Stimulated activated CD4-positive, alpha-beta T cell treated with anti-CD3 and anti-CD28 coated beads, Interleukin-4, amount 100 ng/mL, for 24 hours (primary cell): ENCODE data around the gene DNAH1.

Experiments used
- DNase-seq: peaks from one replicate; pipeline ENCODE4 v3.0.0-alpha.2; 2020

The DNAH1 gene

GRCh38 chr3:52393959-52394670 lies 78.0 kb downstream of the DNAH1 start:
- no peak for DNase-seq

DNA sequence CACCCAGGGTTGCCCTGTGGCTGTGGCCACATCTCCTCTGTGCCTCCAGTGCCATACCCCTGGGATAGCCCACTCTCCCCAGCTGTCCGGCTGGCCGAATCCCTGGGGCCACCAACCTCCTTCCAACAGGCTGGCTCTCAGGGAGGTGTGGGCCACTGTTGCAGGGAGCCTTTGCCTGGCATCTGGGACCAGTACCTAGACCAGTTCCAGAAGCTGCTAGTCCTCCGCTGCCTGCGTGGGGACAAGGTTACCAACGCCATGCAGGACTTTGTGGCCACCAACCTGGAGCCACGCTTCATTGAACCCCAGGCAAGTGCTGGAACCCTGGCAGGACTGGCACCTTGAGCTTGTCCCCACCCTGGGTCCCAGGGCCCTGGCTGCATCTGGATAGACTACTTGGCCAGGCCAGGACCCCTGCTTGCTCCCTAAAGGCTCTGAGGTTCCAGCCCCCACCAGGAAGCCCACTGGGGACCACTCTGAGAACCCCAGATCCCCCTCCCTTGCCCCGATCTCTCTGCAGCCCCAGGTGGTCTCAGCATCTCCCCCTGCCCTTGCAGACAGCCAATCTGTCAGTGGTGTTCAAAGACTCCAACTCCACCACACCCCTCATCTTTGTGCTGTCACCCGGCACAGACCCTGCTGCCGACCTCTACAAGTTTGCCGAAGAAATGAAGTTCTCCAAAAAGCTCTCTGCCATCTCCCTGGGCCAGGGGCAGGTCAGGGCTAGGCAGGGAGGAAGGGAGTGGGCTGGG lies 78.8 kb downstream of the DNAH1 start:
- DNase-seq = no peak

- no peak for DNase-seq
These were observed 79.4 kb downstream of the DNAH1 start for GRCh38 chr3:52395503-52395865.

GRCh38 chr3:52396011-52396906 lies 80.1 kb downstream of the DNAH1 start:
- DNase-seq = no peak

GRCh38 chr3:52396907-52397591 lies 80.9 kb downstream of the DNAH1 start:
- DNase-seq = no peak

DNA sequence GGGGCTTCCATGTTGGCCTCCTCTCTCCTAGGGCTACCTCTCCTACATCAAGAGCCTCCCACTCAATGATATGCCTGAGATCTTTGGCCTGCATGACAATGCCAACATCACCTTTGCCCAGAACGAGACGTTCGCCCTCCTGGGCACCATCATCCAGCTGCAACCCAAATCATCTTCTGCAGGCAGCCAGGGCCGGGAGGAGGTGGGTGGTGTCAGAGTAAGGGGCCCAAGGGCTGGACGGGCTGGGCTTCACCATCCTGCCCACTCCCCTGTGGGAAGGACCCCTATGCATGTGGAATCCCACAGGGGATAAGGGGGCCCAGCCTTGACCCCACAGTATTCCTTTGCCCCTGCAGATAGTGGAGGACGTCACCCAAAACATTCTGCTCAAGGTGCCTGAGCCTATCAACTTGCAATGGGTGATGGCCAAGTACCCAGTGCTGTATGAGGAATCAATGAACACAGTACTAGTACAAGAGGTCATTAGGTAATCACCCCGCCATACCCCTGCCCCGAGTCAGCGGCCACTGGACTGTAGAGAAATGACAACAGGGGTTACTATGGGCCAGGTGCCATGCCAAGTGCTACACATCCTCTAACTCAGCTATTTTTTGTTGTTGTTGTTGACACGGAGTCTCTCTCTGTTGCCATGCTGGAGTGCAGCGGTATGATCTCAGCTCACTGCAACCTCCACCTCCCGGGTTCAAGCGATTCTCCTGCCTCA lies 81.7 kb downstream of the DNAH1 start:
- DNase-seq = no peak

GRCh38 chr3:52398670-52399081 lies 82.6 kb downstream of the DNAH1 start:
- no peak for DNase-seq

GRCh38 chr3:52399131-52399530 lies 83.0 kb downstream of the DNAH1 start:
- DNase-seq = no peak

GRCh38 chr3:52399593-52399992 lies 83.5 kb downstream of the DNAH1 start:
- DNase-seq = no peak

DNA sequence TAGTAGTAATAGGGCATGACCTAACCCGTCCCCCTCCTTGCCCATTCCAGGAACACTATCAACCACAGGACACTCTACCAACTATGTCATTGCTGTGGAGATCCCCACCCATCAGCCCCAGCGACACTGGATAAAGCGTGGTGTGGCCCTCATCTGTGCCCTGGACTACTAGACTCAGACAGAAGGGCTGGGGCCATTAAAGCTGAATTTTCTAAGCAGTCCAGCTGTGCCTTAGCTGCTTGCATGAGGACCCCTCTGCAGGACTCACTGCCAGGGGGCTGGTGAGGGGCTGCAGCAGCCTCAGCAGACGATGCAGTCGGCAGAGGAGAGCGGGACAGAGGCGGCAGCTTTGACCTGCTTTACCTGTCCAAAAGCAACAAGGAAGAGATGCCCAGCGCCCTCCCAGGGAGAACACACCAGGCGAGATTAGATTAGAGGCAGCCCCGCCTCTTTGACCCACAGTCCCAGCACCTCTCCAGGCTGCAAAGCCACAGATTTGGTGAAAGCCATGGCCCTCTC lies 84.2 kb downstream of the DNAH1 start:
- DNase-seq = no peak

- no peak for DNase-seq
These were observed 84.9 kb downstream of the DNAH1 start for GRCh38 chr3:52401021-52401420.

GRCh38 chr3:52401551-52401950 lies 85.4 kb downstream of the DNAH1 start:
- no peak for DNase-seq

GRCh38 chr3:52402101-52402521 lies 86.0 kb downstream of the DNAH1 start:
- DNase-seq = no peak

DNA sequence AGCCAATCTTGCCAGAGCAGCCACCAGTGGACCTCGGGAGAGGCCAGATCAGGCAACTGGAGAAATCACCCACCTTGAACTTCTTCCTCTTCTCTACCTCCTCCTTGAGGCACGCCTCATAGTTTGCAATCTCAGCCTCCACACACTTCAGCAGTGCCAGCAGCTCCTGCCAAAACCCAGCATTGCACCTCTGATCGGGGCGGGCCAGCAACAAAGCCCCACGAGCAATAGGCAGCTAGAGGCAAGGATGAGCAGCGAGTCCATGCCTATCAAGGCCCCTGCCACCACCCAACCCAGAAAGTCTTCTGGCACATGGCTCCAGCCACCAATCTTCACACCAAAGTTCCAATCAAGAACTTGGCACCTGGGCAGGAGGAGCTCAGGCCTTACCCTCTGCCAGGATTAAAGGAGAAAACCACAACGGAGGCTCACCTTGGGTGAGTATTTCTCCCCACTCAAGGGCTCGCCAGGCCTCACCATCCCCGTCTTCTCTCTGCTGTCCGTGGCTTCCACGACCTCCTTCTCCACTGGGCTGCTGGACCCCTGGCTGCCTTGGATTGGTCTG lies 86.7 kb downstream of the DNAH1 start:
- DNase-seq = no peak

DNA sequence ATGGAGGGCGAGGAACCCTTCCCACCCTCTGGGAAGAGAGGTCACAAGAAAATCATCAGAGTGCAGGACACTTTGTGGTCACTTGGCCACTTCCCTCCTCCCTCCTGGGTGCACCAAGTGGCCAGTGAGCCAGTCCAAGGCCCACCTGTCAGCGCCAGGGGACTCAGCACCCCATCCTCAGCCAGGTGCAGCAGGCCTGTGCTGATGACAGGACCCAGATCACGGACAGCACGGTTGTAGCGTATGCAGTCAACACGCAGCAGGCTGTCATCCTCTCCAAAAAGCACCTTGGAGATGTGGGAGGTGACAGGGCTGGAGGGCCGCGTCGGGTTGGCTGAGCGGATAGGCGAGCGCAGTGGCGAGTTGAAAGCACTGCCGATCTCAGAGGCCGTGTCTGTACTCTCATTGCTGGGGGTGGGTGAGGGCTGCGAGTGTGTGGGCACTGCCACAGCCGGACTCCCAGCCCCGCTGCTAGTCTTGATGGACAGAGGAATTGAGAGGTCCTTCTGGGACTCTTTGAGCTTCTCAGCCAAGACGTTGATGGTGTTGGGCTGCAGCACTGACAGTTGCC lies 87.2 kb downstream of the DNAH1 start:
- no peak for DNase-seq

- no peak for DNase-seq
These were observed 87.8 kb downstream of the DNAH1 start for GRCh38 chr3:52403955-52404354.

- DNase-seq = no peak
These were observed 88.3 kb downstream of the DNAH1 start for GRCh38 chr3:52404391-52404790.

GRCh38 chr3:52405066-52405465 lies 88.9 kb downstream of the DNAH1 start:
- DNase-seq = no peak

- DNase-seq = no peak
These were observed 89.5 kb downstream of the DNAH1 start for GRCh38 chr3:52405601-52406110.

- no peak for DNase-seq
These were observed 90.1 kb downstream of the DNAH1 start for GRCh38 chr3:52406231-52406661.
